Stimulated activated CD8-positive, alpha-beta memory T cell treated with anti-CD3 and anti-CD28 coated beads, Interleukin-2, amount 100 ng/mL, for 48 hours (primary cell): ENCODE measurements around the gene COX6A2.
"Not testable (repeated sequence)": the region's sequence is repeated elsewhere in the genome, so short reads cannot be mapped to it uniquely, and the experiment has no call there.

ENCODE experiments used
- DNase-seq, 2 donors: peaks; one replicate each; pipeline ENCODE4 v3.0.0-alpha.2; 2020; ENCODE audit warnings: low read depth in 2 of 2

The COX6A2 gene

GRCh38 chr16:31461921-31462804, 34.0 kb upstream of the COX6A2 start:
- no peak for DNase-seq

- DNase-seq, result no peak
These were observed 33.2 kb upstream of the COX6A2 start for GRCh38 chr16:31461201-31461920.

DNA sequence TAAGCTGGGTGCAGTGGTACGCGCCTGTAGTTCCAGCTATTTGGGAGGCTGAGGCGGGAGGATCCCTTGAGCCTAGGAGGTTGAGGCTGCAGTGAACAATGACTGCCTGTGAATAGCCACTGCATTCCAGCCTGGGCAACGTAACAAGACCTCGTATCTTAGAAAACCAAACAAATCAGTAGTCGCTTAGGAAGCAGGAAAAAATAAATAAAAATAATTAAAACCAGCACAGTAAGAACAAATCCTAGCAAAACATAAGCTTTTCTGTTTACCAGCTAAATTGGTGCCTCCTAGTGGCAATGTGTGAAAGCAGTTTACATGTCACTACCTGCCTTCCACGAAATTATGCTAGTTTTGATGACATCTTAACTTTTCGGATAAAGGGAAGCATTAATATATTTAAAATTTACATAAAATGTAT, 32.4 kb upstream of the COX6A2 start:
- DNase-seq, result no peak

- DNase-seq, result peak; percentile 100
These were observed 31.8 kb upstream of the COX6A2 start for GRCh38 chr16:31459687-31460581.

DNA sequence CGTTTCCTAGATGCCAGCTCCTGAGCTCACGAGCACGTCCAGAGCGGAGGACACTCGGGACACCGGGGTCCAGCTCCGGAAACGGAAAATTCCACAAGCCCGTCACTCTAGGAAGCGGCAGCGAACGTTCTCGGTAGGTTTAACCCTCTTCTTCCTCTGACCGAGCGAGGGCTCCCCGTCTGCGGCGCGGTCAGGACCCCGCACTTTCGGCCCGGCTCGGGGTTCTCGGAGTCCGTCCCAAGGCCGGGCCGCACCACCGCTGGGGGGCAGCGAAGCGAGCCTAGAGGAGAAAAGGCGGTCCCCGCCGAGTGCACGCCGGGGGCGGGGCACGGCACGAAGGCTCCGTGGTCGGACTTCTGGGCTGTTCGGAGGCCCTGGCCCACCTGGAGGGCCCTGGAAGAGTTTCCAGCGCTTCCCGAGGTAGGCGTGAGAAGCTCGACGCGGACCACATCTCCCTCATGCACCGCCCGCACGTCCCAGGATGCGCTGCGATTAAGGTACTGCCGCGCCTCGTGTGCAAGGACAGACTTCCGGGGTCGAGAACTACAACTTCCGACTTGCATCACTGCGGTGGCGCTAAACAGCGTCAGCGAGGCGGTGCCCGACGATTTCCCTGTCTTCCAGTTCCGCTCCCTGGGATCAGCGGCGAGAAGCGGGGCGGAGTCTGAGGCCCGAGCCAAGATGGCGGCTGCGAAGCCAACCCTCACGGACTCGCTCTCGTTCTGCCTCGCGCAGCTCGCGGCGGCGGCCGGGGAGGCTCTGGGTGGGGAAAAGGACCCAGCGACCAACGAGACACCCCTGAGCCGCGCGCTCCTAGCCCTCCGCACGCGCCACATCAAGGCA, 30.9 kb upstream of the COX6A2 start, which contains the start of gene ARMC5:
Gene ARMC5 (plus strand): TSS at position 658 of the 843 bp plus-strand sequence. CDS start 24 bp downstream, at position 682.
- DNase-seq, result peak; percentile 92 to 94

DNA sequence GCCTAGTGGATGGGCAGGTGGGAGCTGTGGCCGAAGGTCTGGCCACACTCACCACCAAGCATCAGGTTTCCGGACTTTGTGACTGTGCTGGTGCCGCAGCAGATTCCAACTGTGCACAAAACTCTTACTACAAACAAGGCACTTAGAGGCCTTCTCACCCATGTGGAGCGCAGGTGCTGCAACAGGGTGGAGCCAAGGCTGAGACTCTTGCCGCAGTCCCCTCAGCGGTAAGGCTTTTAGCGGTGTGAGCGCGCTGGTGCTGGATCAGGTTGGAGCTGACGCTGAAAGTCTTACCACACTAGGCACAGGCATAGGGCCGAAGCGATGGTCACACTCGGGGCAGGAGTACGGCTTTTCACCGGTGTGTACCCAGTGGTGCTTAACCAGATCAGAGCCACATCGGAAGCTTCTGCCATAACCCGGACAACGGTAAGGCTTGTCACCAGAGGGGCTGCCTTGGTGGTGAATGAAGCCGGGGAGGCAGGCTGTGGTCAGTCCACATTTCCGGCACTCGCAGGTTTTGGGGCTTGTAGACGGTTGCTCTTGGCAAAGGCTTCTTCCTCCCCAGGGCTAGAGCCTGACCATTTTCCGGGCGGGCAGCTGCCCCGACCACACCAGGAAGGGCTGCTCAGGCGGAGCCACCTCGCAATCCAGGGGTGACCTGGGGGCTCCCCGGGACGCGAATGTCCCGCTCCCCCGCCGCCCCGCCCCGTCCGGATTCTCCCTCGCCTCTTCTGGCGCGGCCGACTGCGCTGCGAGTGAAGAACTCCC, 30.1 kb upstream of the COX6A2 start:
- DNase-seq, result peak in 1 of 2 donors; percentile 28

DNA sequence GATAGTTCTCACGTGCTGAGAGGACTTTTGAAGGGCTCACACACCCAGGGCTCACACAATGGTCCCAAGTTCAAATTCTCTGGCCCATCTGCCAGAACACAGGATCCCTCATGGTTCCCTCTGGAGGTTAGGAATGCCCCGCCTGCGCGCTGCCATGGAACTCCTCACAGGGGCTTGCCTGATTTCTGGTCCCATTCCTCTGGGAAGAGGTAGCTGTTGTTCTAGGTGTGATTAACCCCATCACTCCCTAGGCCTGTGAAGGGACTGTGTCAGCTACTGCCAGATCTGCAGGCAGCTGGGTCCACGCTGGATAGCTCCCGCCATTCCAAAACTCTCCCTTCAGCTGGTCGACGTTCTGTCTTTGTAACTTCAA, 28.8 kb upstream of the COX6A2 start:
- no peak for DNase-seq

GRCh38 chr16:31455601-31456314, 27.6 kb upstream of the COX6A2 start:
- peak in 1 of 2 donors; percentile 19 for DNase-seq

DNA sequence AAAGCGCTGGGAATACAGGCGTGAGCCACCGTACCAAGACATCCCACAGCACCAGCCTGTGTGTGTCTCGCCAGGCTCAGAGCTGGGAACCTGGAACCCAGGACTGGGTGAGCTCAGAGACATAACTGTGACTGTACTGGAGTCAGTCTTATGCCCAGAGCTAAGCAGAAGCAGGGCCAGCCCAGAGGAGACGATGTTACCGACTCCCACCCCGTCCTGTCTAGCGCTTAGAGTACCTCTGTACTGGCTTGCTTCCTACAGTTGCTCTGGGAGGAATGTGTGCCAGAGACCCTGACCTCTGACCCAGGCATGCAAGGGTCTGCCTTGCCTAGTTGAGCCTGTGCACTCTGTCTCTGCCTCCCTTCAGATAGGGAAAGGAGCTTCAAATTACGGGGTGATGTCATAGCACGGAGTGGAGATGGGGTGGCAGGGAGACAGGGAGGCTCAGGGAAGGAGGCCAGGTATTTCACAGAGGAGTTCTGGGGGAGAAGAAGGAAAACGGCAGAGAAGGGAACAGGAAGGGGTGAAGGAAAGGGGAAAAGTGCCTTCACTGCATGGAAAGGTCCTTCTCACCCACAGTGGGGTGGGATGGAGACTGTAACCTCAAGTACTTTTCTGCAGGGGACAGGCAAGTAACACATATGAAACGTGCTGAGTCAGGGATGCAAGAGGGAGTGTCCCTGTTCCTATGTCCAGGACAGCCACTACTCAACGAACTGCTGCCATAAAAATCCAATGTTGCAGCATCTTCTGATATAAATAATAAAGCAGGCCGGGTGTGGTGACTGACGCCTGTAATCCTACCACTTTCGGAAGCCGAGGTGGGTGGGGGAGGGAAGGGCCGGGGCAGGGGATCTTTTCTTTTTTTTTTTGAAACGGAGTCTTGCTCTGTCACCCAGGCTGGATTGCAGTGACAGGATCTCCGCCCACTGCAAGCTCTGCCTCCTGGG, 25.4 kb upstream of the COX6A2 start:
- no peak for DNase-seq

- DNase-seq, result no peak
These were observed 24.5 kb upstream of the COX6A2 start for GRCh38 chr16:31452631-31453106.

- DNase-seq, result no peak
These were observed 23.7 kb upstream of the COX6A2 start for GRCh38 chr16:31451681-31452351.

- no peak for DNase-seq
These were observed 23.0 kb upstream of the COX6A2 start for GRCh38 chr16:31451201-31451600.

DNA sequence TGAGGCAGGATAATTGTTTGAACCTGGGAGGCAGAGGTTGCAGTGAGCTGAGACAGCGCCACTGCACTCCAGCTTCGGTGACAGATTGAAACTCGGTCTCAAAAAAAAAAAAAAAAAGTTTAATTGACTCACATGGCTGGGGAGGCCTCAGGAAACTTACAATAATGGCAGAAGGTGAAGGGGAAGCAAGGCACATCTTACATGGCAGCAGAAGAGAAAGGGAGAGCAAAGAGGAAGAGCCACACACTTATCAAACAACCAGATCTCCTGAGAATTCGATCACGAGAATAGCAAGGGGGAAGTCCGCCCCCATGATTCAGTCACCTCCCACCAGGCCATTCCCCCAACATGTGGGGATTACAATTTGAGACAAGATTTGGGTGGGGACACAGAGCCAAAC, 17.8 kb upstream of the COX6A2 start:
- not testable (repeated sequence) for DNase-seq

DNA sequence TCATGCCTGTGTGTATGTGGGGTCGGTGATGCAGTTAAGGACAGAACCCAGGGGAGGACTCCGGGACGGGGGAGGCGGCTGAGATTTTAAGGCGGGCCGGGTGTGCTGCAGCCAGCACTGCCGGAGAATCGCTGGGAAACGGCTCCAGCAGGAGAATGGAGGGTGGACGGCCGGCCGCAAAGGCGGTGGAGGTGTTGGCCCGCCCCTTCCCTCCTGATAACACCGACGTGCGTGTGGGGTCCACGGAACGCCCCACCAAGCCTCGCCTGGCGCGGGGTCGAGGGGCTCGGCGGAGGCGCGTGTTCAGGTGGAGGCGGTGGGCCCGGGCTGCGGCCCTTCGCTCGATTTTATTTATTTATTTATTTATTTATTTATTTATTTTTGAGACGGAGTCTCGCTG, 13.8 kb upstream of the COX6A2 start:
- no peak for DNase-seq

DNA sequence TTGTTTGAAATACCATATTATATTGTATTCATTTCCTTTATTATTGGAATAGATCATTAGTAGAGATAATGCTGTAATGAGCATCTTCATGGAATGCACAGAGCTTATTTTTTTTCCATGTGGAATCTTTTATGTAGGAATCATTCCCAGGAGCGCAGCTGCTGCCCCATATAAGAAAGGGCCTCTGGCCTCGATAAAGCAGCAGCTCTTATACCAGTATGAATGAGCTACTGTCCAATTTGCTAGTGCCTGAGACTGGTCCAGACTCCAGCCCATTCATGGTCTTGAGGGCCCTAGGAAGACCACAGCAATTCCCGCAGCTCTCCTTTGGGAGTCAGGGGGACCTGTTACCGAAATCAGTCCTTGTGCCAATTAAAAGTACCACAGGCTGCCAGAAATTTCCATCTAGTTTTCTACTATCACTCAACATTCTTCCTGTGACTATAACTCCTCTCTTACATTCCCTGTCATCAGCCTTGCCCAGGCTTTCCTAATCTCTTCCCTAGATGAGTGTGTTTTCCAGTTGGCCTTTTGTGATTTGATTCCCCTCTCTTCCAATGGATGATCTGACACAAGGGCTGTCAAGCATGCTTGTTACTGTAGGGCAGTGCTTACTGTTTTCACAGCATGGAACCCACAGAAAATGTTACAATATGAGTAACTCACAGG, 12.5 kb upstream of the COX6A2 start:
- no peak for DNase-seq

DNA sequence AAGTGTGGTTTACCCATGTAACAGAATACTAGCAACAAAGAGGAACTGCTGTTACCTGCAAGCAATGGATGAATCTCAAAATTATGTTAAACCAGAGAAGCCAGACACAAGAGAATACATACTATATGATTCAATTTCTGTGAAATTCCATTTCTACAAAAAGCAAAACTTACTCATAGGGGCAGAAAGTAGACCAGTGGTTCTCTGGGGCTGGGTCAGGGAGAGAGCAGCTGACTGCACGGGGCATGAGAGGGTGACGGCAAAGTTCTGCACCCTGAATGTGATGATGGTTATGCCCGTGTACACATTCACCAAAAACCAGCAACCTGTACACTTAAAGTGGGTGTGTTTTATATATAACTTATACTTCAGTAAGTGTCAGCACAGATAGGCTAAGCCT, 11.4 kb upstream of the COX6A2 start:
- DNase-seq, result no peak

GRCh38 chr16:31439023-31439422, 10.9 kb upstream of the COX6A2 start:
- DNase-seq, result not testable (repeated sequence)
